Left colon (tissue), 2 donors: ENCODE measurements around the gene GTF3C5. TPM values are rescaled to one million over a fixed set of nuclear protein-coding genes. Genes with fewer than 3 reads are reported as not detected.
A peak's percentile ranks its signal among the peaks of the same experiment; 100 is the strongest.
"Not testable (repeated sequence)": the region's sequence is repeated elsewhere in the genome, so short reads cannot be mapped to it uniquely, and the experiment has no call there.

Experiments used
- ATAC-seq: fragments of 200-7000 bp; cut with Tn5 transposase; one replicate; pipeline ENCODE4 v1.9.1; 2020; ENCODE audit warnings: mild to moderate bottlenecking, moderate library complexity
- DNase-seq, 2 donors: peaks; one replicate each; pipeline ENCODE4 v3.0.0-alpha.2; 2020
- intact Hi-C, 2 donors: fragments of 100-400 bp; cut with DNase I in 1 of 2; cut with micrococcal nuclease in 1 of 2; formaldehyde crosslinking; loops; one replicate each; pipeline versions ENCODE4 v1.11.2 to v1.14.0; 2022; cut with DNase I, micrococcal nuclease
- total RNA-seq, 2 donors: library from RNA; stranded (reverse); fragmentation: NEBNext Ultra II Directional; extraction: Animal tissue kit (Norgen Biotek cat#: 25700); gene quantifications; one replicate each; pipeline ENCODE4 v1.2.1, GENCODE V29; 2021
- donor health status: DM: no; HTN: no; CAD: no.
- donor health status: DM: yes; HTN: yes; CAD: no.

GTF3C5 gene
- total RNA-seq, 2 donors from 2014 or later, result 39.0 to 44.4 TPM

- intact Hi-C loops, result no loop called here
- no peak for ATAC-seq
- no peak for DNase-seq
Observed at GRCh38 chr9:133046900-133047295, 16.1 kb downstream of the GTF3C5 start.

DNA sequence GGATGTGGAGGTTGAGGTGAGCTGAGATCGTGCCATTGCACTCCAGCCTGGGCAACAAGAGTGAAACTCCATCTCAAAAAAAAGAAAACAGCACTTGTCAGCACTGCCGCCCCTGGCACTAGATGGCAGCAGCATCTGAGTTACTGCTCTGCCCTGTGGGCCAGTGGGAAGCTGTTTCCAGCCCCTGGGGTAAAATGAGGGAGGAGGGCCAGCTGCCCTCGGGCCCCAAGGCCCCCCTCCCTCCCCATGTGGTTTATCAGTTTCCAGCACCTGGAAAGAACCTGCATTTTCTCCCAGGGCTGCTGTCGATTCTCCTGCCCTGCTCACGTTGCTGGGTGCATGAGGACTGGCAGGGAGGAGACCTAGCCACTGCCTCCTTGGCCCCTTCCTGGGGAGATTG, 17.8 kb downstream of the GTF3C5 start:
- peak; percentile 41 for ATAC-seq
- intact Hi-C loops, result no loop called here
- peak in 1 of 2 donors; percentile 45 for DNase-seq

- intact Hi-C loops, result no loop called here
- ATAC-seq, result no peak
Observed at GRCh38 chr9:133049043-133049442, 18.2 kb downstream of the GTF3C5 start.

GRCh38 chr9:133050142-133050541, 19.3 kb downstream of the GTF3C5 start:
- DNase-seq (no peak), ATAC-seq (no peak)
- intact Hi-C loops, result no loop called here

More at GRCh38 chr9:133049043-133049442, 18.2 kb downstream of the GTF3C5 start:
- DNase-seq, result no peak

- ATAC-seq (peak; percentile 98), DNase-seq (peak; percentile 76 to 79)
- intact Hi-C loops, result no loop called here
Observed at GRCh38 chr9:133050781-133051180, 20.0 kb downstream of the GTF3C5 start.

DNA sequence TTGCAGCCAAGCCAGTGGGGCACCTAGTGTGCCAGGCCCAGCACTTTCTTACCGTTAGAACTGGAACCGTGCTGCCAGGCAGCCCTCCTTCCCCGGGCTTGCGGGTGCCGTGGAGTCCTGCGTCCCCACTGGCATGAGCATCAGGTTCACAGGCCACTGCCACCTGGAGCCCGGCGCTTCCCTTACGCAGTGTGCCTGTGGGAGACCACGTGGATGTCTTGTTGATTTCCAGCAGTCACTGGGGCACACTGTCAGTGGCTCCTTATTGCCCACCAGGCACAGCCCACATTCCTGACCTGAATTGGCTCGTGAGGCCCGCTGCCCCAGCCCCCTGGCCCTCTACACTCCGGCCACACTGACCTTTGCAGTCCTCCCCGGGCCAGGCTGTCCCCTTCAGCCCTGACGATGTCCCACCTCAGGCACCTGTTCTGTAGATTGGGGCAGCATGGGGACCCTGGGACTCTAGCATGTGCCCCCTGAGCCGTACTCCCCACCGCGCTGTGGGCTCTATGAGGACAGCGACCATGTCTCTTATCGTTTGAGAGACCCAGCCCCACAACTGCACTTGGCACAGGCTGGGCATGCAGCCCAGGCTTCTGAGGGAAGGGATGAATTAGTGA, 20.6 kb downstream of the GTF3C5 start:
- ATAC-seq (peak; percentile 1), DNase-seq (no peak)
- intact Hi-C loops, result no loop called here

- DNase-seq (no peak), ATAC-seq (no peak)
- intact Hi-C loops, result no loop called here
Observed at GRCh38 chr9:133051966-133052539, 21.3 kb downstream of the GTF3C5 start.

DNA sequence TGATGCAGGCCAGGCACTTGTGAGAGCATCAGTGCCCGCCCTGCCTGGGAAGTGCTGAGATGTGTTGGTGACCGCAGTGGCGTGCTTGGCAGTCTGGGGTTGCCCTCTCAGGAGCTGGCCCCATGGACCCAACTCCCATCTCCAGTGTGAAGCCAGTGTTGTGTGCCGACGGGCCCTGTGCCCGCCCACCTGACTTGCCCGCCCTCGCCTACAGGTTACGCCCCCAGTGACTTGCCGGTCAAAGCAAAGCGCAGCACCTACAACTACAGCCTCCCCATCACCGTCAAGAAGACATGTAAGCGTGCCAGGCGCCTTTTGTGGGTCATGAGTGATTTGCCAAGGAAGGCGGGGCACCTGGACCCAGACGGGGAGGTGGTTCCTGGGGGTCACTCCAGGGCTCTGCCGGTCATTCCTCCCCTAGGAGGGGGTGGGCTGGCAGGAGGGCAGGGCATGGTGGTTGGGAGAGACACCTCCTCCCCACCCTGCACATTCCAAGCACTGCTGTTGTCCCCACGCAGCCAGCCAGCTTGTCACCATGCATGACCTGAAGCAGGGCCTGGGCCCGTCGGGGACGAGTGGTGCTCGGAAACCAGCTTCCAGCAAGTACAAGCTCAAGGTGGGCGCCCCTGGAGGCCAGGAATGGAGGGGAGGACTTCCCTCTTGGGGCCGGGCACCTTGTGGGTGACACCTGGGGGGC, 23.5 kb downstream of the GTF3C5 start:
- DNase-seq, result no peak
- intact Hi-C loops, result no loop called here
- ATAC-seq, result no peak

- no peak for DNase-seq
- ATAC-seq, result no peak
- intact Hi-C loops, result no loop called here
Observed at GRCh38 chr9:133054966-133055365, 24.2 kb downstream of the GTF3C5 start.

GRCh38 chr9:133055788-133056420, 25.1 kb downstream of the GTF3C5 start:
- intact Hi-C loops, result no loop called here

DNA sequence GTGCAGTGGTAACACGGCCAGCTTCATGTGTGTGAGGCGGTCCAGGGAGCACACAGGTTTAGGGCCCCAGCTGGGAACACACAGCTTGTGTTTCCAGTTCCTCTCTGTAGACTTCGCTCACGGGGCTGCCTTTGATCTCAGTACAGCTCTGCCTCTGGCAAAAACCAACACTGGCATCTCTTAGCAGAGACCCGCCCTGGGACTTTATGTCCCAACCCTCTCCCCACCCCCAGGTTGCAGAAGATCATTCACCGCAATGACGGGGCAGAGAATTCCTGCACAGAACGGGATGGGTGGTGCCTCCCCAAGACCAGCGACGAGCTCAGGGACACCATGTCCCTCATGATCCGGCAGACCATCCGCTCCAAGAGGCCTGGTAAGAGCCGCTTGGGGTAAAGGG, 25.7 kb downstream of the GTF3C5 start:
- DNase-seq (no peak), ATAC-seq (no peak)
- intact Hi-C loops, result no loop called here

More at GRCh38 chr9:133055788-133056420, 25.1 kb downstream of the GTF3C5 start:
- DNase-seq (no peak), ATAC-seq (no peak)

DNA sequence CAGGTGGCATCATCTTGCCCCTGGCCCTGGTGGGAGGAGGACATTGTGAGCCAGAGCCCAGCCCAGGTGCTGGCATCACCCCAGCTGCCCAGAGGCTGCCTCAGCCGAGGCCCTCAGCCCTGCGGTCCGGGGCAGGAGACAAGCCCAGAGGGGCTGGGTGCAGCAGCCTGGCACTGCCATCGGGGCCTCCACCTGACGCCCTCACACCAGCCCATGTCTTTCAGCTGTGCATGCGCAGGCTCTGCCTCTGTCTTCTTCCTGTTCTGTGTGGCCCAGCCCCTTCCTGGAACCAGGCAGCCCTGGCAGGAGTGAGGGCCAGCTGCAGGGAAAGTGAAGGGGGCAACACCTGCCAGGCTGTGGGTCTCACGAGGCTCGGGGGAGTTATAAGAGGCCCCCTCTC, 26.2 kb downstream of the GTF3C5 start:
- intact Hi-C loops, result no loop called here
- no peak for ATAC-seq
- no peak for DNase-seq

DNA sequence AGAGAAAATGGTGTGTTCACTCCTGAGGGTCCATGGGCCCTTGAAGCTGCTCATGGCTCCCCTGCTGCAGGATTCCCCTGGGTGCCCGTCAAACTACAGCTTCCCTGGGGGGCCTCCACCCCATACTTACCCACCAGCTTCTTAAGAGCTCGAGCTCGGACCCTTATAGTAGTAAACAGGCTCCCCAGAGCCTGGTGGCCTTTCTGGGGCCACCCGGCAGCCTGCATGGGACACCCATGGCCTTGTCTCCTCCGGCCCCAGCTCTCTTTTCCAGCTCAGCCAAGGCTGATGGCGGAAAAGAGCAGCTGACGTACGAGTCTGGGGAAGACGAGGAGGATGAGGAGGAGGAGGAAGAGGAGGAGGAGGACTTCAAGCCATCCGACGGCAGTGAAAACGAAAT, 26.8 kb downstream of the GTF3C5 start:
- DNase-seq (no peak), ATAC-seq (no peak)
- intact Hi-C loops, result no loop called here

DNA sequence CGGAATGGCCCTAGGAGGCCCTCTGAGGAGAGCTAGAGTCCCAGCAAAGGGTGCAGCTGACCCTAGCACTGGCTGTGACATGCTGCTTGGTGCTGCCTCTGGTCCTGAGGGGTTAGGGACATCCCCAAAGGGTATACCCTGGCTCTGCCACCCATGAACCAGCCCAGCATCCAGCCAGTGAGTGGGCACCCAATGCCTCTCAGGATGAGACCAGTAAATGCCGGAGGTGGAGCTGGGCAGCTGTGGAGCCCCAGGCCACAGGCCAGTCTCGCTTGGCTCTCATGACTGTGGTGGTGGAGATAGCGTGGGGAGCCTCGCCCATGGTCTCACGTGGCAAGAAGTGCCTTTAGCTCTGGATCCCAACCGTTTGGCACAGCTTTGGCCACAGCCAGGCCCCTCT, 27.3 kb downstream of the GTF3C5 start:
- ATAC-seq (no peak), DNase-seq (no peak)
- intact Hi-C loops, result no loop called here

- intact Hi-C loops, result no loop called here
- DNase-seq (no peak), ATAC-seq (no peak)
Observed at GRCh38 chr9:133058550-133059320, 27.9 kb downstream of the GTF3C5 start.

- no peak for ATAC-seq
- no peak for DNase-seq
Observed at GRCh38 chr9:133059623-133060022, 28.8 kb downstream of the GTF3C5 start.

GRCh38 chr9:133060417-133060841, 29.6 kb downstream of the GTF3C5 start:
- DNase-seq, result no peak
- intact Hi-C loops, result no loop called here
- ATAC-seq, result peak; percentile 67

More at GRCh38 chr9:133059623-133060022, 28.8 kb downstream of the GTF3C5 start:
- intact Hi-C loops, result no loop called here

GRCh38 chr9:133061019-133061763, 30.4 kb downstream of the GTF3C5 start:
- intact Hi-C loops, DNase-seq, ATAC-seq: not testable (repeated sequence)
